ENCODE results near the gene MYADM. TPM values are rescaled to one million over a fixed set of nuclear protein-coding genes. Genes with fewer than 3 reads are reported as not detected.

MYADM gene
- total and polyA plus RNA-seq, 8 donors = 14.0 to 57.6 (median 31.0) TPM

DNA sequence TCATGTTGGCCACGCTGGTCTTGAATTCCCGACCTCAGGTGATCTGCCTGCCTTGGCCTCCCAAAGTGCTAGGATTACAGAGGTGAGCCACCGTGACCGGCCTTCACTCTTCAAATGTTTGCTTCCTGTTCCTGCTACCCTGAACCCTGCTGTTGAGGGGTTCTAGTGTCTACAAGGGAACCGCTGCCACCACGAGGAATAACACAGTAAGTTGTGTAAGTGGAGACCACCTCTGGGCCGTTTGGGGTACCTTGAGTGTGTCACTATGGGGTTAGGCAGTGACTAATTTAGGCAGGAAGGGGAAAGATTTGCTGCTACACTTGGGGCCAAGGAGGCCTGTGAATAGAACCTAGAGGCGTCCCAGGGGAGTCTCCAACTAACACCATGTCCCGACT lies 2.2 kb upstream of the MYADM start:
- no peaks in the 10 kb centered on the region for H3K36me3 ChIP-seq
- intact Hi-C loops (cut with DNase I) = no loop called here
- FAIRE-seq = no peak
- H3K4me1 ChIP-seq = peaks cover 0 to 6% (median 0%) of the 10 kb centered on the region in 3 donors
- no peak overlapping the region for H3K4me3 ChIP-seq
- TF ChIP-seq, protein P1, sequence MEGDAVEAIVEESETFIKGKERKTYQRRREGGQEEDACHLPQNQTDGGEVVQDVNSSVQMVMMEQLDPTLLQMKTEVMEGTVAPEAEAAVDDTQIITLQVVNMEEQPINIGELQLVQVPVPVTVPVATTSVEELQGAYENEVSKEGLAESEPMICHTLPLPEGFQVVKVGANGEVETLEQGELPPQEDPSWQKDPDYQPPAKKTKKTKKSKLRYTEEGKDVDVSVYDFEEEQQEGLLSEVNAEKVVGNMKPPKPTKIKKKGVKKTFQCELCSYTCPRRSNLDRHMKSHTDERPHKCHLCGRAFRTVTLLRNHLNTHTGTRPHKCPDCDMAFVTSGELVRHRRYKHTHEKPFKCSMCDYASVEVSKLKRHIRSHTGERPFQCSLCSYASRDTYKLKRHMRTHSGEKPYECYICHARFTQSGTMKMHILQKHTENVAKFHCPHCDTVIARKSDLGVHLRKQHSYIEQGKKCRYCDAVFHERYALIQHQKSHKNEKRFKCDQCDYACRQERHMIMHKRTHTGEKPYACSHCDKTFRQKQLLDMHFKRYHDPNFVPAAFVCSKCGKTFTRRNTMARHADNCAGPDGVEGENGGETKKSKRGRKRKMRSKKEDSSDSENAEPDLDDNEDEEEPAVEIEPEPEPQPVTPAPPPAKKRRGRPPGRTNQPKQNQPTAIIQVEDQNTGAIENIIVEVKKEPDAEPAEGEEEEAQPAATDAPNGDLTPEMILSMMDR (IDR thresholded peaks at IDR 0.05) = no peak
- H3K27me3 ChIP-seq = no peaks in the 10 kb centered on the region
- WGBS, 2 donors = 76 to 80% methylated on average over 9 of the region's 9 CpGs
- H3K27ac ChIP-seq = peak overlapping the region in 2 of 4 donors; percentile 87
- no peak for DNase-seq
- no peak for ATAC-seq
- H3K9me3 ChIP-seq = no peaks in the 10 kb centered on the region

DNA sequence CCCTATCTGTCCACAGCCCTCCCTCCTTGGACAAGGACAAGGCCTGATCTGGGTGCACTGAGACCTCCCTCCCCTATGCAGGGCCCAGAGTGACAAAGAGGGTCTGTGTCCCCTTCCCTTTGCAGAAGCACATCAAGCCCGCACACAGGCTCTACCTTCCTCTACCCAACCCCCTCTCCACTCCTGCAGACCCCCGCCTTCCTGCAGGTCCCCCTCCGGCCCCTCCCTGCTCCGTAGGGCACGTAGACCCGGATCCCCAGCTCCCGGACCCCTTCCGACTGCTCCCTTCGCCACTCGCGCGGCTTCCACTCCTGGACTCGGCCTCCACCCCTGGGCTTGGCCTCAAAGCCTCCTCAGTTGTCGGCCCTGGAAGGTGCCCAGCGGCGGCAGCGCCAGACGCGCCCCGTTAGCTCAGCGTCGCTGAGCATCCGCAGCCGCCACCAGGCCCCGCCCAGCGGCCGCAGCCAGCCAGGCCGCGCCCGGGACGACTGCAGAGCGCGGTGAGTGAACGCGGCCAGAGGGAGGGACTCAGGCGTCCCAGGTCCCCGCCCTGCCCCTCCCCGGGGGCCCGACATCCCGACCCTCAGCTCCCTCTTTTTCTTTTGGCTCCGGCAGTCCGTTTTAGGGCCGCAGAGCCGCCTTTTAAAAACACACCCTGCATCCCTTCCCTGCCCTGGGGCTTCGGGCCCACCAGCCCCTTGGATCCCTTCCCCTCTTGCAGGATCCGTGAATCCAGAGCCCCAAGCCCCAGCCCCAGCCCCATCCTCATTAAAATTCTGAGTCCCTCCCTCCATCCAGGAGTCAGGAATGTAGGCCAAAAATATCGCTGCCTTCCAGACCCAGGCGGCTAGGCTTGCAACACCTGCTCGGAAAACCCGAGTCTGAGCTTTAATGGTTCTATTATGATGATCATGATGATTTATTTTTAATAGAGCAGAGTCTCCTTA lies 1.5 kb upstream of the MYADM start:
- no peaks in the 10 kb centered on the region for H3K9me3 ChIP-seq
- no peaks in the 10 kb centered on the region for H3K36me3 ChIP-seq
- H3K4me3 ChIP-seq = peak overlapping the region in 2 of 4 donors; percentile 14 to 86
- ATAC-seq (peak in 2 of 4 donors; percentile 8 to 15), FAIRE-seq (no peak), DNase-seq (peak in 5 of 6 donors; percentile 41 to 84 (median 66))
- intact Hi-C loops (cut with DNase I) = no loop called here
- TF ChIP-seq, protein P1 (IDR thresholded peaks at IDR 0.05) = no peak
- peak overlapping the region; percentile 80 to 87 (median 84) for H3K27ac ChIP-seq
- no peaks in the 10 kb centered on the region for H3K27me3 ChIP-seq
- peaks cover 0 to 6% (median 0%) of the 10 kb centered on the region in 3 donors for H3K4me1 ChIP-seq
- WGBS, 2 donors = 47 to 51% methylated on average over 49 to 50 of the region's 50 CpGs

DNA sequence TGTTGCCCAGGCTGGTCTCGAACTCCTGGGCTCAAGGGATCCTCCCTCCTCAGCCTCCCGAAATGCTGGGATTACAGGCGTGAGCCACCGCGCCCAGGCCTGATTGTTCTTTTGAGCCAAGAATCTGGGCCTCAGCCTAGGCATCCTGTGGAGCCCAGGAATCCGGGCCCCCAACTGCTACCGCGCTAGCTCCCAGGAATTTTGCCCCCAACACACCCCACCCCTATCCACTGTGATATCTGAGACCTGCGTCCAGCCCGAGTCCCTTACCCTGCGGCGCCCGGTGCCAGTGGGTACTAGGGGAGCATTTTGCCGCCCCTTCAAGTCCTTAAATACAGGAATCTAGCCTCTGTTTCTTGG lies 838 bp upstream of the MYADM start:
- intact Hi-C loops (cut with DNase I) = no loop called here
- peak overlapping the region; percentile 80 to 87 (median 84) for H3K27ac ChIP-seq
- H3K4me3 ChIP-seq = peak overlapping the region in 2 of 4 donors; percentile 85 to 86
- no peaks in the 10 kb centered on the region for H3K9me3 ChIP-seq
- ATAC-seq (no peak), DNase-seq (peak in 3 of 6 donors; percentile 38 to 54 (median 45)), FAIRE-seq (no peak)
- H3K36me3 ChIP-seq = no peaks in the 10 kb centered on the region
- H3K4me1 ChIP-seq = peaks cover 0 to 6% (median 0%) of the 10 kb centered on the region in 3 donors
- TF ChIP-seq, protein P1 (IDR thresholded peaks at IDR 0.05) = no peak
- H3K27me3 ChIP-seq = no peaks in the 10 kb centered on the region
- WGBS, 2 donors = 51 to 60% methylated on average over 14 of the region's 14 CpGs

DNA sequence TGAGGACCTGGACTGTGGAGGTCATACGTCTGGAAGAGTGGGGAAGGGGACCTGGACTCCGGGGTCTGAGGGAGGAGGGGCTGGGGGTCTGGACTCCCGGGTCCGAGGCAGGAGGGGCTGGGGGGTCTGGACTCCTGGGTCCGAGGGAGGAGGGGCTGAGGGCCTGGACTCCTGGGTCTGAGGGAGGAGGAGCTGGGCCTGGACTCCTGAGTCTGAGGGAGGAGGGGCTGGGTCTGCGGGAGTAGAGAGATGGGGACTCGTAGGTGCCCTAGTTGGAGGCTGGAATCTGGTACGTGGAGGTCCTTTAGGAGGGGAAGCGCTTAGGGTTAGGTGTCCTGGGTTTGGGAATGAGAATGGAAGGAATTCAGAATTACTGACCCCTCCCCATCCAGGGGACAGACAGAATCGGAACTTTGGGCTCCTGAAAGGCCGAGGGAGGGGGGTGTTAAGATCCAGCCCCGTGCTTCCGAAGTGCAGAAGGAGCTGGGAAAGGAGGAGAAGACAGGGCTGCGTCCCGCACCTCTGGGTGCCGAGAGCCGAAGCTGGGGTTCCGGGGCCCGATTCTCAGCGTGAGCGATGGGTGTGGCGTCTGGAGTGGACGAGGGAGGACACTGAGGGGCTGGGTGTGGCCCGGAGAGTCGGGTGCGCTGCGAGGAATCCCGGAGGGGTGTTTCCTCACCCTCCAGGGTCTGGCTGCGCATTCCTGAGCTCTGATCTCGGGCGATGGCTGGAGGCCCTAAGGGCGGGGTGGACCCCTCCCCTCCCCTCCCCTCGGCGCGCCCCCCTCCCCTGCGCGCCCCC lies 608 bp downstream of the MYADM start:
- Histone ChIP-seq H3K36me3 (no peaks in the 10 kb centered on the region), H3K4me3 (peak overlapping the region; percentile 52 to 86 (median 76)), H3K27ac (peak overlapping the region; percentile 80 to 87 (median 84)), H3K9me3 (no peaks in the 10 kb centered on the region), H3K4me1 (peaks cover 0 to 6% (median 0%) of the 10 kb centered on the region in 3 donors), H3K27me3 (no peaks in the 10 kb centered on the region)
- peak; percentile 48 to 86 (median 64) for DNase-seq
- 0 to 1% methylated on average over 23 to 33 of the region's 37 CpGs for WGBS, 2 donors
- TF ChIP-seq, protein P1 (IDR thresholded peaks at IDR 0.05) = no peak
- intact Hi-C loops (cut with DNase I) = no loop called here
- FAIRE-seq = no peak
- ATAC-seq = peak; percentile 15 to 29 (median 24)
